GM18505 (cell line): ENCODE measurements around the gene ADGRD2.

Experiments used
- ATAC-seq: cut with Tn5 transposase; IDR thresholded peaks from one replicate; pipeline ENCODE4 v1.9.1; 2021; ENCODE audit not compliant: unreplicated experiment
- POLR2A ChIP-seq: IDR thresholded peaks from 4 replicates; pipeline ENCODE4 v1.6.1; 2011; ENCODE audit warnings: borderline replicate concordance; ENCODE audit not compliant: insufficient read depth, insufficient read length; ENCODE audit errors: extremely low read depth

ADGRD2 gene

DNA sequence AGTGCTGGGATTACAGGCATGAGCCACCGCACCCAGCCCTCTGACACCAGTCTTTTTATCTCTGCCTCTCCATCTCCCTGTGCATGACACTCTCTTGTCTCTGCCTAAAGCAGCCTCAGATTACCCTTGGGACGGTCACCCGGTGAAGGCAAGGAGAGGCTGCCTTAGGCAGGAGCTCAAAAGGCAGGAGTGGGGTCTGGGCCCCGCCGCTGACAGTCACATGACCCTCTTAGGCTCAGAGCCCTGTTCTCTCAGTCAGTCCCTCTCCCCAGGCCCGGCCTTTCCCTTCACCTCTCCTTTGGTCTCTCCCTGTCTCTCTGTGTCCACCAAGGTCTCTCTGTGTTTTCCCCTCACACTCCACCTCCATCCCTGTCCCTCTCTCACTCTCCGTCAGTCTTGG lies 22.5 kb downstream of the ADGRD2 start:
- no peak for TF ChIP-seq POLR2A
- no peak for ATAC-seq

DNA sequence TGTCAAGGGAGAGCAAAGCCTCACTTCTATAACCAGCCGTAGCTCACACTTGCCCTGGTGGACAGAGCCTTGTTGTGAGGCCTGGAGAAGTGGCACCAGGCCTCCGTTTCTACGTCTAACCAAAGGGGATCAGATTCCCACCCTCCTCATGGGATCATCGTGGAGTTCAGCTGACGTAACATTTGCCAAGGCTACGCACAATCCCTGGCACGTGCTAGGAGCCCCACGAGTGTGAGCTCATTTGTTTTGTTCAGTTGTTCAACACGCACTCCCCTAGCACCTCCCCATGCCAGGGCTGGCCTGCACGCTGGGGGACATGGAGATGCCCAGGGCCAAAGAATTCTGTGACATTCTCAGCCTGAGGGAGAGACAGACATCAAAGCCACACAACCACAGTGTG lies 23.1 kb downstream of the ADGRD2 start:
- no peak for TF ChIP-seq POLR2A
- ATAC-seq: no peak

DNA sequence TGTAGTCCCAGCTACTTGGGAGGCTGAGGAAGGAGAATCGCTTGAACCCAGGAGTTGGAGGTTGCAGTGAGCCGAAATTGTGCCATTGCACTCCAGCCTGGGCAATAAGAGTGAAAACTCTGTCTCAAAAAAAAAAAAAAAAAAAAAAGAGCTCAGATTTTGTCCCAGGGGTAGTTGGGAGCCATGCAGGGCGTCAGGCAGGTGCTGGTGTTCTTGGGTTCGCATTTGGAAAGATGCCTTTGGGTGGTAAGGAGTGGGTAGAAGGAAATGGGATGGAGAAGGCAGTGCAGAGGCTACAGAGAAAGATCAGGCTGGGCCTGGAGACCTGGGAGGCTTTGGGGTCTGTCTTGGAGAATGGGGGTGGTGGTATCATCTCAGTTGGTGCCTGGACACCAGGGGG lies 23.9 kb downstream of the ADGRD2 start:
- no peak for ATAC-seq
- no peak for TF ChIP-seq POLR2A

DNA sequence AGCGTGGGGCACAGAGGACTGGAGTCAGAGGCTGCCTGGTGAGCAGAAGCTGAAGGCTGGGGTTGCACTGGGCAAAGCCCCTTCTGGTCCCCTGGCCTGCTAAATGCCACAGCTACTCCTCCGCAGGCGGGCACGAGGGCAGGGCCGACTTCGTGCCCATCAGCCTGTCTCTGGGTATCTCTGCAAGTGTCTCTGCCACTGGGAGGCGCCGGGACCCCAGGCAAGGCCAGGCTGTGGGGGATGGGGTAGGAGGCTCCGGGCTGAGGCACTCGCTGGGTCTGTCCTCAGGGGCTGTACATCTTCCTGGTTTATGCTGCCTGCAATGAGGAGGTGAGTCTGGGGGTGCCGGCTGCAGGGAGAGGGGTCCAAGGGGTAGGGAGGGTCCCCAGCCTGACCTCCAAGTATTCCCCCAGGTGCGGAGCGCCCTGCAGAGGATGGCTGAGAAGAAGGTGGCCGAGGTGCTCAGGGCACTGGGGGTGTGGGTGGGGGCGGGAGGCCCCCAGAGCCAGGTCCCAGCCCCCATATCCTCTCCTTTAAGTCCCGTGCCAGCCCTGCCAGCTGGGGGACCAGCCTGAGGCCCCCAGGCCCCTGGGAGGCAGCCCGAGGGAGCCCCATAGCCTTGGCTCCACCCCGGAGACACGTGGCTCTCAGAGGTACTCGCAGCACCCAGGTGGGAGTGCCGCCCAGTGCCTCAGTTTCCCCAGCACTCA lies 25.1 kb downstream of the ADGRD2 start:
- ATAC-seq: no peak
- no peak for TF ChIP-seq POLR2A

DNA sequence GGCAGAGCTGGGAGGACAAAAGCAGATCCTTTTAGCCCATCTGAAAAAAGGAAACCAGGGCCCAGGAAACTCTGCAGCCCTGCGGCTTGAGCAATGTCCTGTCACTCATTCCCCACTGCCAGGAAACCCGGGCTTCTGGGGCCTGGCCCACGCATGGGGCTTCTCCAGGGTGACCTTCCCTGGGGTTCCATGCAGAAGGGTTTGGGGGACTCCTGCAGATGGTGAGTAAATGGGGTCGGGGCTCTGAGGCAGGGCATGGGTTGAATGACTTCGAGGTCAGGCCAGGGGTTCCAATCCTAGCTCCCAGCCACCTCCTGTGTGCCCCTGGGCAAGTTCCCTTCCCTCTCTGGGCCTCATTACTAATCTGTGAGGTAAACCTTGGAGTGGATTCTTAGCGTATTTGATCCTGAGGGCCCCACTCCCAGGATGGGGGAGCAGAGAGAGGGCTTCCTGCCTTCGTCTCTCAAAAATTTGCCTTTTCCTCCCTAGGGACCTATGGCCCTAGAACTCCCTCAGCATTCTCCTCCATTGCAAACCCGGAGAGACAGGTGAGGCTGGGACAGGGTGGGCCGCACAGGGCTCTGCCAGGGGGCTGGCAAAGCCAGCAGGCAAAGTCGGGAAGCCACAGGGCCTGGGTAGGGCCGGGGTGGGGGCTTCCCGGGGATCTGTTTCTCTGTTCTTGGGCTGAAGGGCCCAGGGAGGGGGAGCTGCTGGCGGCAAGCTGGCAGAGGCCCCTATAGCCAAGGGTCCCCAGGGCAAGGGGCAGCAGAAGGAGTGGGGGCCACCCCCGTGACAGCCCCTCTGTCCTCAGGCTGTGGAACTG lies 25.8 kb downstream of the ADGRD2 start:
- TF ChIP-seq POLR2A: no peak
- ATAC-seq: no peak

DNA sequence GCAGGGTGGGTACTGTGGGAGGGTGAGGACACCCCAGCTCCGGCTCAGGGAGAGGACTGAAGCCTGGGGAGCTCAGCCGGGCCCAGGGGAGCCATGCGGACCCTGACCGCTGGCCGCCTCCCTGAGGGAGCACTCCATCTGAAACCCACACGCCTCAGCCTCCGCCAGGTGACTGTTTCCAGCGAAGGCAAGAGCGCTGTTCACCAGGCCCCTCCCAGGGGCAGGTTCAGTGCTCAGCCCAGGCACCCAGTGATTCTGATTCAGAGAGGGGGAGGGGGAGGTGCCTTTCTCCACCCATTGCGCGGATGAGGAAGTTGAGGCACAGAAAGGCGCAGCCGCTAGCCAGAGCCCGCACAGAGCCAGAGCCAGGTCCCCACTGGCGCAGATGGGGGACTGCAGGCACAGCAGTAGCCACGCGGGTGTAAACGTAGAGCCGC lies 27.0 kb downstream of the ADGRD2 start:
- no peak for ATAC-seq
- TF ChIP-seq POLR2A: no peak

DNA sequence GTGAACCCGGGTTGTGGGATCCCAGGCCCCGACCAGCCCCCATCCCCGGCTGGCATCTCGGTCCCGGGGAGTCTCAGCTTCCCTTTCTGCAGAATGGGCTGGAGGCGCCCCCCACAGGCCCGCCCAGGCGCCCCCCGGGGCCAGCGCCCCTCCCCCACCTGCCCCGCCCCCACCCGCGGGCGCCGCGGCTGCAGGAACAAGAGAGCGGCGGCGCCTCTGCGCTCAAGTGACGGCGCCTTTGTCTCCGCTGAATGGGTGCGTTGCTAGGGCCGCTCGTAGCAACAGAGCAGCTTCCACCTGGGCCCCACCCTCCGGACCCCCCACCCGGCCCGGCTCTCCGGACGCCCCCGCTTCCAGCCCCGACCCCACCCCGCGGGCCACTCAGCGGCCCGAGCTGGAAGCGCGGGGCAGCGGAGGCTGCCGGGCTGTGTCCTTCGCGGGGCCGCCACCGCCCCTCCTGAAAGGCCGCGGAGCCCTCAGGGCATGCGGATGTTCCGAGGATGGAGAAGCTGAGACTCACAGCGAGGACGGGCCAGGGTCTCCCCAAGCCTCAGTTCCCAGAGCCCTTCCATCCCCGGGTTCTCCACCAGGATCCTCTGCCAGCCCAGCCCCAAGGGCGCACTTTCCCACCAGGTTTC lies 27.5 kb downstream of the ADGRD2 start:
- ATAC-seq: no peak
- no peak for TF ChIP-seq POLR2A

DNA sequence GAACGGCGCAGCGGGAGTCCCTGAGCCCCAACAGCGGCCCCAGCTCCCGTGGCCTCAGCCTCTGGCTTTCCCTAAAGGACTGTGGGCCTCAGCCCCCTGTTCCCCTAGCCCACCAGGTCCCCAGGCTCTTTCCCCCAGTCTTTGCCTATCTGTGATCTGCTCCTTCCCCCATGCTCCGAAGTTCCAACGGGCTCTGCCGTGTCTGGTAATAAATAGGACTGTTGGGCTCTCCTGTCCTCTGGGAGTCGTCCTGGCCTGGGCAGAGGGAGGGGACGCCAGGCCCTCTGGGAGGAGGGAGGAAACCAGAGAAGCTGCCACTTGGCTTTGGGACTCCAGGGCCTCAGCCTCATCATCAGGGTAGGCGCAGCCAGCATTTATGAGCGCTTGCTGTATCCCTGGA lies 28.1 kb downstream of the ADGRD2 start:
- no peak for TF ChIP-seq POLR2A
- no peak for ATAC-seq

DNA sequence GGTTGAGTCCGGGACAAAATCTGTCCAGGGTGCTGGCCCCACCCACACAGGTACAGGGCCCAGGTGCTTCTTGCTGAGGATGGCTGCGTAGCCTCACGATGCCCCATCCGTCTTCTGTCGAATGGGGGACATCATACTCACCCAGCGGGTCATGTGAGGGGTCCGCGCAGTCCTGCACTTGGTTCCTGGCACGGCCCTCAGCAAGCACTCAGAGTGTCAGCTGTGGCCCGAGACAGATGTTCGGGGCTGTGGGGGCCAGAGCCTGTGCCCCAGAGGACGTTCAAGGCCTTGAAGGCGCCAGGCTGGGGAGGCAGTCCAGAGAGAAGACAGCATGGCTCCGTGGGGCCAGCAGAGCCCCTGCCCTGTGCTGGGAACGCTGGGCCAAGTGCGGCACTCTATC lies 29.1 kb downstream of the ADGRD2 start:
- TF ChIP-seq POLR2A: no peak
- ATAC-seq: no peak

DNA sequence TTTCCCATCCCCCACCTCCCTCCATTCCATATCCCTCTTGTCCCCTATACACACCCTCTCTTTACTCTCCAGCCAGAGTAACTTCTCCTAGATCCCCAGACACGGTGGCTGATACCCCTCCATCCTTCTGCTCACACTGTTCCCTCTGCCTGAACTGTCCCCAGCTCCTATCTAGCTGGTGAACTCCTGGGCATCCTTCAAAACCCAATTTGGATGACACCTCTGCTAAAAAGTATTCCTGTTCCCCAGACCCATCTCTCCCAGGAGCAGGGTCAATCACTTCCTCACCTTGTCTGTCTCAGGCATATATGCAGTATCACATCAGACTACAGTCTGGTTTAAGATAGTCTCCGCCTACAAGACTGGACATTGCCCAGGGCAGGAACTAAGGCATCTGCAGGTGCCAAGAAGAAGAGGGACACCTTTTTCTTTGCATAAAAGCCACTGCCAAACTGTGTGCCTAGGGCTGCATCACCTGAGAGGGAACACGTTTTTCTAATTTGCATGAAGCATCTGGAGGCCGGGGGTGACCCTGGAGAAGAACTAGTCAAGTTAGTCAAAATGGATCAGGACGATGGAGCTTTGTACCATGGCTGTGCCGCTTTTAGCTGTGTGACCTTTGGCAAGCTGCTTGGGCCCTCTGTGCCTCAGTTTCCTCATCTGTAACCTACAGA lies 29.8 kb downstream of the ADGRD2 start:
- no peak for TF ChIP-seq POLR2A

DNA sequence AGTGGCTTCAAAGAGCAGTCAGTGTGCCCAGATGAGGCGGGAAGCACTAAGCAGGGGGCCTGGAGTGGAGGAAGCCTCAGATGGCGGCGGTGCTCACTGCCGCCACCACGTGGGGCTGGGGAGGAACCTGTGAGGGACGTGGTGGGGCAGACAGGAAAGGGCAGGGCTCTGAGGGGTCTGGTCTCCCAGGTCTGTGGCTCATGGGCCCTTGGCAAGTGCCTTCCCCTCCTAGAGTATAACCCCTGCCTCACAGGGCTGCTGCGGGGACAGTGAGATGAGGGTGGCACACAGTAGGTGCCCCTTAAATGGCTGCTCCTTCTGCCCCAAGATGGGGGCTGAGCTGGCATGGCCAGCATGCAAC lies 30.4 kb downstream of the ADGRD2 start:
- no peak for TF ChIP-seq POLR2A
- ATAC-seq: no peak

More for the DNA sequence above, 29.8 kb downstream of the ADGRD2 start:
- no peak for ATAC-seq

DNA sequence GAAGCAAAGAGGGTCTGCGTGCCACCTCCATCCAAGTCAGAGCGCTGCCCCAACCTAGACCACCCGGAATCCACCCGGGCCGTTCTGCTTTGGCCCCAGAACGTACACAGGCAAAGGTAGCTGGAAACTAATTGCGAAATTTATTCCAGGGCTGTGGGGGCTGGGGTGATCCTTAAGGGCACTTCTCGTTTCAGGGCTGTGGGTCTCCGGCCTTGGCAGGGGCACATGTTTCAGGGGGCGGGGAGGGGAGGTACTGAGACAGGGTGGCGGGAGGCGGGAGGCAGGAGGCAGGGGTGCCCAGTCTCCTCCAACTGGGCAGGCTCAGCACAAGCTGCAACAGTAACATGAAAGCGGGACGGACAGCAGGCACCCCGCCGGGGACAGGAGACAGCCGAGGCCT lies 30.9 kb downstream of the ADGRD2 start:
- ATAC-seq: no peak

DNA sequence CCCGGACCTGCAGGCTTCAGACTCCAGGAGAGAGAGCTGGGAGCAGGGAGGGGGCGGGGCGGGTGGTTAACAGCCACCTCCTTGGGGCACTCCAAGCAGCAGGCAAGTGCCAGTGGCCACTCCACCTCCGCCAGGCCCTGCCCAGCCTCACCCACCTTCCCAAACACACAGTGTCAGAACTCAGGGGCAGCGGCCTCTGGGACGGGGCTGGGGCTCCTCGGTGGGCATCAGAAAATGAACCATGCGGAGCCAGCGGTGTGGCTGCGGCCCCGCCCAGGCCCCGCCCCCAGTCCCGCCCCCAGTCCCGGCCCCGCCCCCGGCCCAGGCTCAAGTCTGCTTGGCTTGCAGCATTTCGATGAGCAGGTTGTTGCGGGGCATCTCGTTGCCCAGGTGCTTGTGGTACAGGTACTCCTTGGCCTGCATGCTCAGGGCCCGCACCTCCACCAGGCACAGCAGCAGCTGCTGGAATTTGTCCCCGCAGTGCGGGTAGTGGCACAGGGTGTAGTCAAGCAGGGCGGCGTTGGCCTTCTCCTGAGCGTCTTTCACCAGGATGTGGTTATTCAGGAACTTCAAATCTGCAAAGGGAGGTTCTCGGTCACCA lies 32.3 kb downstream of the ADGRD2 start:
- no peak for ATAC-seq
- TF ChIP-seq POLR2A: no peak

More for the DNA sequence above, 30.9 kb downstream of the ADGRD2 start:
- TF ChIP-seq POLR2A: no peak
